HepG2 (cell line): ENCODE results near the gene GTF2A2. TPM values are rescaled to one million over a fixed set of nuclear protein-coding genes. Genes with fewer than 3 reads are reported as not detected.

ENCODE experiments used
- ARHGAP35 ChIP-seq: sonication (generic); formaldehyde crosslinking; IDR thresholded peaks from 2 replicates; pipeline ENCODE4 v1.9.0; 2022; ENCODE audit warnings: mild to moderate bottlenecking, inconsistent platforms, moderate library complexity, missing genetic modification reagents, borderline replicate concordance
- ARID4A ChIP-seq: sonication (generic); formaldehyde crosslinking; IDR thresholded peaks from 2 replicates; pipeline ENCODE4 v1.5.0; 2020; ENCODE audit warnings: mild to moderate bottlenecking, missing genetic modification reagents, borderline replicate concordance
- ARNTL ChIP-seq: sonication (generic); formaldehyde crosslinking; IDR thresholded peaks from 2 replicates; pipeline ENCODE4 v1.4.0; 2020; ENCODE audit warnings: mild to moderate bottlenecking, missing genetic modification reagents
- CBFB ChIP-seq: sonication (generic); formaldehyde crosslinking; IDR thresholded peaks from 2 replicates; pipeline ENCODE4 v1.4.0; 2020; ENCODE audit warnings: missing genetic modification reagents
- CC2D1A ChIP-seq: sonication (generic); formaldehyde crosslinking; IDR thresholded peaks from 2 replicates; pipeline ENCODE4 v1.8.1; 2023; ENCODE audit warnings: mild to moderate bottlenecking, missing genetic modification reagents
- DPF2 ChIP-seq: sonication (generic); formaldehyde crosslinking; IDR thresholded peaks from 2 replicates; pipeline ENCODE4 v1.4.0; 2020; ENCODE audit warnings: mild to moderate bottlenecking, low read depth, missing genetic modification reagents, borderline replicate concordance
- DZIP1 ChIP-seq: sonication (generic); formaldehyde crosslinking; IDR thresholded peaks from 2 replicates; pipeline ENCODE4 v1.5.0; 2020; ENCODE audit warnings: mild to moderate bottlenecking, missing genetic modification reagents
- FOXK1 ChIP-seq: sonication (generic); formaldehyde crosslinking; IDR thresholded peaks from 2 replicates; pipeline ENCODE4 v1.4.0; 2020; ENCODE audit warnings: low read depth, missing genetic modification reagents, borderline replicate concordance
- GATA4 ChIP-seq: sonication (generic); IDR thresholded peaks from 2 replicates; pipeline ENCODE4 v1.6.1; 2016; ENCODE audit warnings: antibody characterized with exemption, low read depth, borderline replicate concordance
- NPAS2 ChIP-seq: sonication (generic); formaldehyde crosslinking; IDR thresholded peaks from 2 replicates; pipeline ENCODE4 v1.8.0; 2022; ENCODE audit warnings: mild to moderate bottlenecking, missing genetic modification reagents, borderline replicate concordance
- PAWR ChIP-seq: sonication (generic); formaldehyde crosslinking; IDR thresholded peaks from 2 replicates; pipeline ENCODE4 v1.4.0; 2020; ENCODE audit warnings: missing genetic modification reagents, mild to moderate bottlenecking, borderline replicate concordance
- PHF21A ChIP-seq: sonication (generic); formaldehyde crosslinking; IDR thresholded peaks from 2 replicates; pipeline ENCODE4 v1.5.0; 2020; ENCODE audit warnings: mild to moderate bottlenecking, missing genetic modification reagents
- RORA ChIP-seq: sonication (generic); formaldehyde crosslinking; IDR thresholded peaks from 2 replicates; pipeline ENCODE4 v1.5.0; 2020; ENCODE audit warnings: mild to moderate bottlenecking, missing genetic modification reagents, moderate library complexity
- SRSF1 ChIP-seq: fragments of 200-400 bp; formaldehyde crosslinking; optimal IDR thresholded peaks from 2 replicates; pipeline ENCODE3; 2017; ENCODE audit warnings: mild to moderate bottlenecking, low read depth, low read length, moderate library complexity
- ZEB1 ChIP-seq: IDR thresholded peaks from 2 replicates; pipeline ENCODE4 v1.6.1; 2012; ENCODE audit warnings: mild to moderate bottlenecking, low read depth, inconsistent platforms; ENCODE audit not compliant: insufficient replicate concordance
- ZNF274 ChIP-seq: sonication (generic); formaldehyde crosslinking; IDR thresholded peaks from 2 replicates; pipeline ENCODE4 v1.5.1; 2020; ENCODE audit warnings: mild to moderate bottlenecking, missing genetic modification reagents
- ZNF337 ChIP-seq: sonication (generic); formaldehyde crosslinking; IDR thresholded peaks from 2 replicates; pipeline ENCODE4 v1.5.1; 2020; ENCODE audit warnings: missing genetic modification reagents, low read depth, mild to moderate bottlenecking, borderline replicate concordance
- ZNF574 ChIP-seq: sonication (generic); formaldehyde crosslinking; IDR thresholded peaks from 2 replicates; pipeline ENCODE4 v1.4.0; 2020; ENCODE audit warnings: missing genetic modification reagents
- ZNF761 ChIP-seq: sonication (generic); formaldehyde crosslinking; conservative IDR thresholded peaks from 2 replicates; pipeline ENCODE4 v1.4.0; 2020; ENCODE audit warnings: mild to moderate bottlenecking, missing genetic modification reagents
- polyA plus RNA-seq, 8 experiments: library from polyadenylated mRNA; depleted of rRNA in 3 of 8; stranded (reverse) in 7 of 8; unstranded in 1 of 8; fragments of >200 nt; fragmentation: Illumina TruSeq in 4 of 8; extraction: Trizol in 4 of 8; gene quantifications; 2 replicates each; pipeline versions ENCODE4 v1.2.1 to v1.2.3, GENCODE V29; 2011 to 2016; ENCODE audit warnings: low read depth in 4 of 8, missing spikeins in 1 of 8, mixed read lengths in 1 of 8; ENCODE audit not compliant: insufficient read depth in 1 of 8
- total RNA-seq, 5 experiments: library from RNA; depleted of rRNA; stranded (reverse); fragments of >200 nt; fragmentation: Illumina TruSeq; extraction: Trizol; gene quantifications; 2 replicates each; pipeline ENCODE4 v1.2.3, GENCODE V29; 2016; ENCODE audit warnings: low read depth in 1 of 5

Gene GTF2A2
- total and polyA plus RNA-seq, 2 of the 13 experiments (the other 11 are each of a cell fraction or from before 2014, with no cell fraction given): 24.4 to 106 TPM

GRCh38 chr15:59688782-59689625, 31.7 kb upstream of the GTF2A2 start, which contains the start of gene BNIP2 (continued):
- TF ChIP-seq DZIP1 (CRISPR knock-in tag): 0 out of 2 replicates have a peak, but pooled peaks have one; percentile 83
- TF ChIP-seq ARHGAP35: peak; percentile 82; the same call in 1 of the 2 replicates
- TF ChIP-seq RORA (CRISPR knock-in tag): no peak
- TF ChIP-seq PHF21A (CRISPR knock-in tag): peak; percentile 73
- peak; percentile 72; the same call in 1 of the 2 replicates for TF ChIP-seq FOXK1 (CRISPR knock-in tag)
- TF ChIP-seq ZEB1: no peak
- no peak for TF ChIP-seq DPF2 (CRISPR knock-in tag)
- peak; percentile 74; the same call in 1 of the 2 replicates for TF ChIP-seq CBFB (CRISPR knock-in tag)
- peak; percentile 93 for TF ChIP-seq ARID4A (CRISPR knock-in tag)
- no peak for TF ChIP-seq PAWR (CRISPR knock-in tag)
- peak; percentile 82 for TF ChIP-seq ZNF274
- TF ChIP-seq ZNF337: no peak; the same call in 1 of the 2 replicates
- TF ChIP-seq GATA4: no peak; the same call in 1 of the 2 replicates
- peak; percentile 83 for TF ChIP-seq ZNF574 (CRISPR knock-in tag)
- TF ChIP-seq CC2D1A (CRISPR knock-in tag): no peak
- peak; percentile 88 for TF ChIP-seq SRSF1
- TF ChIP-seq NPAS2: no peak
- no peak for TF ChIP-seq ARNTL
- TF ChIP-seq ZNF761: no peak
